Stimulated activated naive CD8-positive, alpha-beta T cell treated with anti-CD3 and anti-CD28 coated beads, Interleukin-15, Interleukin-2, amounts not matched to agents 100 ng/mL and 50 ng/mL, for 24 hours (primary cell): ENCODE measurements around the gene OXCT1.

Experiments
- H3K27ac Mint-ChIP-seq: one replicate; pipeline ENCODE4 v1.8.0; 2021; ENCODE audit warnings: mild to moderate bottlenecking, mixed read lengths
- H3K27me3 Mint-ChIP-seq: one replicate; pipeline ENCODE4 v1.8.0; 2021; ENCODE audit warnings: mixed read lengths
- H3K36me3 Mint-ChIP-seq: one replicate; pipeline ENCODE4 v1.8.0; 2021; ENCODE audit warnings: low read depth, mixed read lengths
- H3K4me1 Mint-ChIP-seq: one replicate; pipeline ENCODE4 v1.8.0; 2021; ENCODE audit warnings: low read depth, mixed read lengths
- H3K4me3 Mint-ChIP-seq: one replicate; pipeline ENCODE4 v1.8.0; 2021; ENCODE audit warnings: mild to moderate bottlenecking, mixed read lengths
- H3K9me3 Mint-ChIP-seq: one replicate; pipeline ENCODE4 v1.8.0; 2021; ENCODE audit warnings: mixed read lengths

Gene OXCT1

GRCh38 chr5:41882765-41883164 is 12.5 kb upstream of the OXCT1 start:
- H3K36me3 Mint-ChIP-seq: no peaks in the 10 kb centered on the region
- no peak overlapping the region for H3K4me3 Mint-ChIP-seq
- no peaks in the 10 kb centered on the region for H3K9me3 Mint-ChIP-seq
- no peaks in the 10 kb centered on the region for H3K4me1 Mint-ChIP-seq
- H3K27ac Mint-ChIP-seq: no peak overlapping the region
- H3K27me3 Mint-ChIP-seq: peaks cover 35% of the 10 kb centered on the region

DNA sequence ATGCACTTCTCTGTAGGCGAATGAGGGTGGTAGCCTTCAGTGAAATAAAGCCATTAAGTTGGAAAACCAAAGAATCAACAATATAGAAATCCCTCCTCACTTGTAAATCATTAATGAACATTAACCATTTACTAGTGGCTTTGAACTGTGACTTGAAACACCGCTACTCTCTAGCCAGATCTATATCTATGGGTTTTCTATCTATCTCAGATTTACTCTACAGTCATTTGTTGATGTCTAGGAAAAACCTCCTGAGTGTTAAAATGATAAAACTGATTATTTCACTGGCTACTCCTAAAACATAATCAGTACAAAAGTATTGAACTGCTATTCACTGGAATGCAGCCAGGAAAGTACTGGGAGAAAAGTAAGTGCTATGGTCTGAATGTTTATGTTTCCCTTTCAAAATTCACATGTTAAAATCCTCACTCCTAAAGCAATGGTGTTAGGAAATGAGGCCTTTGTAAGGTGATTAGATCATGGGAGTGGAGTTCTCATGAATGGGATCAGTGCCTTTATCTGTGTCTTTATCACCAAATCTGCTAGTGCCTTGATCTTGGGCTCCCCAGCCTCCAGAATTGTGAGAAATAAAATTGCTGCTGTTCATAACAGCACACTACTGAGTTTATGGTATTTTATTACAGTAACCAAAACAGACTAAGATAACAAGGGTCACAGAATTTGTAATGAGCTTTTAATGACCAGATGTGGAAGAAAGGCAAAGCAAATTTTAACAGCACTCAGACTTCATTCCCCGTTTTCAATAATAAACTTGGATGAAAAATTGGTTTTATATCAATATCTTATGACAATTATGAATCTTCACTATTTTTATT is 8.6 kb upstream of the OXCT1 start:
- no peaks in the 10 kb centered on the region for H3K9me3 Mint-ChIP-seq
- H3K36me3 Mint-ChIP-seq: no peaks in the 10 kb centered on the region
- no peak overlapping the region for H3K4me3 Mint-ChIP-seq
- peaks cover 20% of the 10 kb centered on the region for H3K27me3 Mint-ChIP-seq
- H3K4me1 Mint-ChIP-seq: peaks cover 12% of the 10 kb centered on the region
- H3K27ac Mint-ChIP-seq: no peak overlapping the region

DNA sequence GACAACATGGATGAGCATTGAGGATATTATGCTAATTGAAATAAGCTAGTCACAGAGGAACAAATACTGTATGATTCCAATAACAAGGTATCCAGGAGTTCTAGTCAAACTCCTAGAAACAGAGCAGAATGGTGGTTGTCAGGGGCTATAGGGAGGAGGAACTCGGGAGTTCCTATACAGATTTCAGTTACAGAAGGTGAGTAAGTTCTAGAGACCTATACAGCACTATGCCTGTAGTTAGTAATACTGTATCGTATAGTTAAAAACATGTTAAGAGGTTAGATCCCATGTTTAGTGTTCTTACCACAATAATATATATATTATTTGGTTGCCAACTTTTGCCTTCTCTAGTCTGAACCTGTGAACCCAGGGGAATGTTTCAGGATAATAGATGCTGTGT is 7.9 kb upstream of the OXCT1 start:
- H3K4me1 Mint-ChIP-seq: peaks cover 12% of the 10 kb centered on the region
- no peaks in the 10 kb centered on the region for H3K36me3 Mint-ChIP-seq

DNA sequence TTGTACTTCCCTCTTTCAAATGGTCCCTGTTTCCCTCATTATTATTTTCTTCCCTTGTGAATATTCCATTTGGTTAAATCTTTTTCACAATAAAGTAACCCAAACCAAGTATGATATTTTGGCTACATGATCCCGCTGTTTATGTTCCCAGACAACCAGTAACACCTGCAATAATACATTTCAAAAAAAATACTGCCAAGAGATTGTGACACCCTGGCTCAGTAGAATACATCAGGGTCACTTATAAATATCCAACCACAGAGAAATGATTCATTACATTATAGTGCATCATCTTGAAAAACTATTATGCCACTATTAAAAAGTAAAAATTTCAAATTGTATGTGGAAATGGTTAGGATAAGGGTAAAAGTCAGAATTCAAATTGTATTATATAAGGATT is 7.2 kb upstream of the OXCT1 start:
- Mint-ChIP-seq H3K4me1 (peaks cover 12% of the 10 kb centered on the region), H3K36me3 (no peaks in the 10 kb centered on the region), H3K9me3 (no peaks in the 10 kb centered on the region), H3K27ac (no peak overlapping the region), H3K4me3 (no peak overlapping the region), H3K27me3 (peaks cover 11% of the 10 kb centered on the region)

More for the DNA sequence above, 7.9 kb upstream of the OXCT1 start:
- Mint-ChIP-seq H3K27me3 (peaks cover 17% of the 10 kb centered on the region), H3K27ac (no peak overlapping the region), H3K4me3 (no peak overlapping the region), H3K9me3 (no peaks in the 10 kb centered on the region)

- Mint-ChIP-seq H3K27ac (no peak overlapping the region), H3K27me3 (peaks cover 11% of the 10 kb centered on the region), H3K9me3 (no peaks in the 10 kb centered on the region), H3K4me3 (no peak overlapping the region), H3K4me1 (peaks cover 16% of the 10 kb centered on the region), H3K36me3 (no peaks in the 10 kb centered on the region)
These were observed 6.5 kb upstream of the OXCT1 start for GRCh38 chr5:41876678-41877077.

DNA sequence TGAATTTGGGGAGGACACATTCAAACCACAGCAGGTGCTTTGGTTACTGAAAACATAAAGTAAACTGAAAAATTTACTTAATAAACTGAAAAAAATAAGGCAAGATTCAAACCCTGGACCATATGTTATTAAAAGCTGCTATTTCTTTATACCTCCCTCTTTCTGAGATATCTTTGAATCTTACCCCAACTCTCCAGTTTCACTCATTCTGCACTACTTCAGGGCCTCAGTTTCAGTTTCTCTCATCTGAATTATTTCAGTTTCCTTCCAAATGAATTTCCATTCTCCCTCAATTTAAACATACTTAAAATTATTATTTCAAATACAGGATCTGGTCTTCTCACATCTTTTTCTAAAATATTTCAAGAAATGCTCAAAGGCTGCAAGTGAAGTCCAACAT is 4.9 kb upstream of the OXCT1 start:
- H3K27me3 Mint-ChIP-seq: peaks cover 7% of the 10 kb centered on the region
- no peak overlapping the region for H3K4me3 Mint-ChIP-seq

GRCh38 chr5:41874512-41875060 is 4.4 kb upstream of the OXCT1 start:
- Mint-ChIP-seq H3K27ac (no peak overlapping the region), H3K36me3 (no peaks in the 10 kb centered on the region), H3K4me3 (no peak overlapping the region), H3K4me1 (peaks cover 28% of the 10 kb centered on the region), H3K27me3 (peaks cover 3% of the 10 kb centered on the region), H3K9me3 (no peaks in the 10 kb centered on the region)

More for the DNA sequence above, 4.9 kb upstream of the OXCT1 start:
- H3K9me3 Mint-ChIP-seq: no peaks in the 10 kb centered on the region
- H3K27ac Mint-ChIP-seq: no peak overlapping the region
- peaks cover 28% of the 10 kb centered on the region for H3K4me1 Mint-ChIP-seq
- no peaks in the 10 kb centered on the region for H3K36me3 Mint-ChIP-seq

GRCh38 chr5:41871852-41872251 is 1.6 kb upstream of the OXCT1 start:
- Mint-ChIP-seq H3K27me3 (no peaks in the 10 kb centered on the region), H3K4me3 (no peak overlapping the region), H3K4me1 (peaks cover 52% of the 10 kb centered on the region), H3K36me3 (peaks cover 20% of the 10 kb centered on the region), H3K27ac (peak overlapping the region; percentile 31), H3K9me3 (no peaks in the 10 kb centered on the region)

GRCh38 chr5:41870627-41871048 is 413 bp upstream of the OXCT1 start:
- peaks cover 62% of the 10 kb centered on the region for H3K4me1 Mint-ChIP-seq
- peak overlapping the region; percentile 92 for H3K4me3 Mint-ChIP-seq
- H3K27me3 Mint-ChIP-seq: no peaks in the 10 kb centered on the region
- H3K36me3 Mint-ChIP-seq: peaks cover 24% of the 10 kb centered on the region
- peak overlapping the region; percentile 95 for H3K27ac Mint-ChIP-seq
- no peaks in the 10 kb centered on the region for H3K9me3 Mint-ChIP-seq

- Mint-ChIP-seq H3K27me3 (no peaks in the 10 kb centered on the region), H3K27ac (peak overlapping the region; percentile 95), H3K9me3 (no peaks in the 10 kb centered on the region), H3K4me1 (peaks cover 63% of the 10 kb centered on the region), H3K36me3 (peaks cover 24% of the 10 kb centered on the region), H3K4me3 (peak overlapping the region; percentile 92)
These were observed 988 bp downstream of the OXCT1 start for GRCh38 chr5:41869151-41869723.

GRCh38 chr5:41863871-41864486 is 6.2 kb downstream of the OXCT1 start:
- peak overlapping the region; percentile 18 for H3K4me3 Mint-ChIP-seq
- peak overlapping the region; percentile 47 for H3K27ac Mint-ChIP-seq
- H3K4me1 Mint-ChIP-seq: peaks cover 75% of the 10 kb centered on the region
- H3K9me3 Mint-ChIP-seq: no peaks in the 10 kb centered on the region
- H3K36me3 Mint-ChIP-seq: peaks cover 54% of the 10 kb centered on the region
- H3K27me3 Mint-ChIP-seq: no peaks in the 10 kb centered on the region

DNA sequence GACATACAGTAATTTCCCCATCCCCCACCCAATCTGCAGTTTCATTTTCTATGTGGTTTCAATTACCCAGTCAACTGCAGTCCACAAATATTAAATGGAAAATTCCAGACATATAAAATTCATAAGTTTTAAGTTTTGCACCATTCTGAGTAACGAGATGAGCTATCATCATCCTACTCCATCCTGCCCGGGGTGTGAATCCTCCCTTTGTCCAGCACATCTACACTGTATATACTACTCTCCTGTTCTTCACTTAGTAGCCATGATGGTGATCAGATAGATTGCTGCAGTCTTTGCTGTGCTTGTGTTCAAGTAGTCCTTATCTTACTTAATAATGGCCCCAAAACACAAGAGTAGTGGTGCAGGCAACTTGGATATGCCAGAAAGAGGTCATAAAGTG is 11.3 kb downstream of the OXCT1 start:
- H3K9me3 Mint-ChIP-seq: no peaks in the 10 kb centered on the region
- H3K27ac Mint-ChIP-seq: peak overlapping the region; percentile 80
- H3K4me1 Mint-ChIP-seq: peaks cover 30% of the 10 kb centered on the region
- H3K27me3 Mint-ChIP-seq: no peaks in the 10 kb centered on the region
- H3K36me3 Mint-ChIP-seq: peaks cover 50% of the 10 kb centered on the region
- H3K4me3 Mint-ChIP-seq: peak overlapping the region; percentile 42

DNA sequence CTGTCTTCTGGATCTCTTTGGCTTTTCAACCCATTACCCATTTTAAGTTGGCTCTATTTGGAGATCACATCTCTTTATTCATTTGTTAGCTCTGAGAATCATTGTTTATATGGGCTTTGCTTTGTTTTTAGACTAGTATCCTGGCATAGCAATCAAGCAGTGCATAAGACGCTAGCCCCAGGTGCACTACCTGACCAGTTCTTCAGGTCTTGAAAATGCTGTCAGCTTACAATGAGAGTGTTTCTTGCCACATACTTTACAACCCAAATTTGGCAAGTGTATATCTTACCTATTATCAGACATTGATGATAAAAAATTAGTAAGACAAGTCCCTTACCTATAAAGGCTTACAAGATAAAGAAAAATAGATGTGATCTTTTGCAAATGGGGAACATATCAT is 12.2 kb downstream of the OXCT1 start:
- peaks cover 23% of the 10 kb centered on the region for H3K4me1 Mint-ChIP-seq
- H3K36me3 Mint-ChIP-seq: peaks cover 50% of the 10 kb centered on the region
- no peaks in the 10 kb centered on the region for H3K9me3 Mint-ChIP-seq
- peak overlapping the region; percentile 72 for H3K27ac Mint-ChIP-seq
- no peaks in the 10 kb centered on the region for H3K27me3 Mint-ChIP-seq
- H3K4me3 Mint-ChIP-seq: no peak overlapping the region

GRCh38 chr5:41856644-41857491 is 13.4 kb downstream of the OXCT1 start:
- Mint-ChIP-seq H3K36me3 (peaks cover 53% of the 10 kb centered on the region), H3K27ac (no peak overlapping the region), H3K27me3 (no peaks in the 10 kb centered on the region), H3K9me3 (no peaks in the 10 kb centered on the region), H3K4me1 (peaks cover 26% of the 10 kb centered on the region), H3K4me3 (no peak overlapping the region)
